PC-9 (cell line): Measurements from ENCODE around the gene RELCH. TPM values are rescaled to one million over a fixed set of nuclear protein-coding genes. Genes with fewer than 3 reads are reported as not detected.

Experiments
- BruUV-seq: library from RNA; stranded (reverse); fragments of 400-500 nt; replicated peaks from 2 replicates; lab custom pipeline; 2021; lab: Mats Ljungman, UMichigan
- CTCF ChIA-PET: fragments of 300-600 bp; sonication (Branson Sonifier 250); formaldehyde crosslinking; loops from one replicate; lab custom pipeline; 2022; ENCODE audit warnings: antibody characterized with exemption; lab: Charles Lee
- POLR2A ChIA-PET: fragments of 300-600 bp; sonication (Branson Sonifier 250); formaldehyde crosslinking; loops from one replicate; lab custom pipeline; 2022; ENCODE audit warnings: antibody characterized with exemption; ENCODE audit not compliant: unreplicated experiment; lab: Charles Lee
- DNase-seq, 2 experiments: peaks; one replicate each; pipeline versions ENCODE4 v3.0.0 to v3.0.0-alpha.2; 2015 to 2022; ENCODE audit warnings: mixed read lengths in 1 of 2
- H2AFZ ChIP-seq: fragments of 200-600 bp; sonication (generic); 2 replicates; pipeline ENCODE4 v1.8.1; 2017; ENCODE audit warnings: antibody characterized with exemption
- H3F3A ChIP-seq: fragments of 200-600 bp; sonication (generic); 2 replicates; pipeline ENCODE4 v1.8.1; 2017; ENCODE audit warnings: antibody characterized with exemption, mild to moderate bottlenecking, low read depth; ENCODE audit not compliant: insufficient read depth
- H3K27ac ChIP-seq: fragments of 200-600 bp; sonication (generic); 2 replicates; pipeline ENCODE4 v1.6.1; 2016; ENCODE audit warnings: mixed run types
- H3K27me3 ChIP-seq: fragments of 200-600 bp; sonication (generic); 2 replicates; pipeline ENCODE4 v1.6.1; 2016; ENCODE audit warnings: low read depth, mixed run types; ENCODE audit not compliant: insufficient read depth
- H3K36me3 ChIP-seq: fragments of 200-600 bp; sonication (generic); 2 replicates; pipeline ENCODE4 v1.6.1; 2016; ENCODE audit warnings: low read depth, mixed run types
- H3K4me1 ChIP-seq: fragments of 200-600 bp; sonication (generic); replicated peaks from 2 replicates; pipeline ENCODE4 v1.6.1; 2016; ENCODE audit warnings: mixed run types; ENCODE audit not compliant: insufficient read depth
- H3K4me2 ChIP-seq: fragments of 200-600 bp; sonication (generic); 2 replicates; pipeline ENCODE4 v1.6.1; 2017; ENCODE audit warnings: mixed run types
- H3K4me3 ChIP-seq: fragments of 200-600 bp; sonication (generic); 2 replicates; pipeline ENCODE4 v1.6.1; 2016; ENCODE audit warnings: mixed run types
- H3K79me2 ChIP-seq: fragments of 200-600 bp; sonication (generic); 2 replicates; pipeline ENCODE4 v1.6.1; 2017; ENCODE audit warnings: low read depth, mixed run types
- H3K9me2 ChIP-seq: fragments of 200-600 bp; sonication (generic); 2 replicates; pipeline ENCODE4 v1.8.1; 2017; ENCODE audit warnings: mild to moderate bottlenecking; ENCODE audit not compliant: insufficient read depth
- H3K9me3 ChIP-seq: fragments of 200-600 bp; sonication (generic); 2 replicates; pipeline ENCODE4 v1.8.1; 2016; ENCODE audit warnings: low read depth; ENCODE audit not compliant: insufficient read depth
- H4K20me1 ChIP-seq: fragments of 200-600 bp; sonication (generic); 2 replicates; pipeline ENCODE4 v1.8.1; 2017; ENCODE audit not compliant: insufficient read depth
- CTCF ChIP-seq: fragments of 200-600 bp; sonication (generic); conservative IDR thresholded peaks from 2 replicates; pipeline ENCODE4 v1.6.1; 2017; ENCODE audit warnings: mixed run types, antibody characterized with exemption, mild to moderate bottlenecking, moderate library complexity
- EZH2 ChIP-seq: fragments of 200-600 bp; sonication (generic); IDR thresholded peaks from 2 replicates; pipeline ENCODE4 v1.8.0; 2017; ENCODE audit warnings: antibody characterized with exemption, low read depth
- intact Hi-C: fragments of 100-400 bp; cut with micrococcal nuclease; formaldehyde crosslinking; loops from one replicate; pipeline ENCODE4 v1.10.0; 2022; ENCODE audit not compliant: unreplicated experiment
- total RNA-seq: library from RNA; stranded (reverse); gene quantifications from 2 replicates; pipeline ENCODE4 v1.2.3, GENCODE V29; 2021

RELCH gene
- total RNA-seq, 1 experiment from 2014 or later = 20.1 TPM

DNA sequence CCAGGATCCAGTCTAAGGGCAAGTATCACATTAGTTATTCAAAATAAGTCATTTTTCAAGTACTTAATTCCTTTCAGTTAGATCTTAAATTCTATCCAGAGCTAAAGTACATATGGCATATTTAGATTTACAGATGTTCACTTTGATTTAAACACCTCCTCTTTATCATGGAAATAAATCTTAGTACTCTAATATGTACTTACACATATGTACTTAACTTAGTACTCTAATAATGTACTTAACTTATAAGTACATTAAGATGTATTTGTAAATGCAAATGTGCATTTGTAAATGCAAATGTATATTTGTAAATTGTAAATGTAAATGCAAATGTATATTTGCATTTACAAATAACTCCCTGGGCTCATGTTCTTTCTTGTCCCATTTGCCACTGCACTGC is 14.8 kb upstream of the RELCH start:
- H3K27ac ChIP-seq = no peak overlapping the region
- peaks cover 5% of the 10 kb centered on the region; the same call in 1 of the 2 replicates for H3K9me2 ChIP-seq
- H3K4me1 ChIP-seq = no peaks in the 10 kb centered on the region
- intact Hi-C loops = no loop called here
- DNase-seq = no peak
- H3K27me3 ChIP-seq = no peaks in the 10 kb centered on the region
- ChIA-PET CTCF (no interaction called here), POLR2A (no interaction called here)
- H3K4me2 ChIP-seq = no peak overlapping the region
- no peaks in the 10 kb centered on the region for H4K20me1 ChIP-seq
- H3K9me3 ChIP-seq = no peaks in the 10 kb centered on the region
- H3K79me2 ChIP-seq = peaks cover 6% of the 10 kb centered on the region; the same call in 1 of the 2 replicates
- no peaks in the 10 kb centered on the region for H3K36me3 ChIP-seq
- H2AFZ ChIP-seq = no peak overlapping the region
- no TSS peak for BruUV-seq
- H3K4me3 ChIP-seq = no peak overlapping the region
- H3F3A ChIP-seq = no peaks in the 10 kb centered on the region
- no peak for TF ChIP-seq CTCF
- no peak for TF ChIP-seq EZH2

GRCh38 chr18:62175521-62175920 is 11.5 kb upstream of the RELCH start:
- Histone ChIP-seq H3K4me2 (no peak overlapping the region), H3F3A (no peaks in the 10 kb centered on the region), H3K4me3 (no peak overlapping the region), H2AFZ (no peak overlapping the region), H3K27me3 (no peaks in the 10 kb centered on the region), H3K4me1 (no peaks in the 10 kb centered on the region), H3K9me2 (peaks cover 5% of the 10 kb centered on the region; the same call in 1 of the 2 replicates), H3K9me3 (no peaks in the 10 kb centered on the region), H3K27ac (no peak overlapping the region), H4K20me1 (no peaks in the 10 kb centered on the region), H3K79me2 (peaks cover 11% of the 10 kb centered on the region; the same call in 1 of the 2 replicates), H3K36me3 (no peaks in the 10 kb centered on the region)
- intact Hi-C loops = no loop called here
- CTCF ChIA-PET = no interaction called here
- BruUV-seq = no TSS peak
- no peak for DNase-seq
- no peak for TF ChIP-seq CTCF
- TF ChIP-seq EZH2 = no peak
- POLR2A ChIA-PET = no interaction called here

- POLR2A ChIA-PET = no interaction called here
- H3K27ac ChIP-seq = no peak overlapping the region
- H4K20me1 ChIP-seq = no peaks in the 10 kb centered on the region
- TF ChIP-seq CTCF = no peak
- no peak for TF ChIP-seq EZH2
- no peak for DNase-seq
- peaks cover 5% of the 10 kb centered on the region; the same call in 1 of the 2 replicates for H3K9me2 ChIP-seq
- no peaks in the 10 kb centered on the region for H3K27me3 ChIP-seq
- no peaks in the 10 kb centered on the region for H3K9me3 ChIP-seq
- no peaks in the 10 kb centered on the region for H3K4me1 ChIP-seq
- no peak overlapping the region for H3K4me3 ChIP-seq
- intact Hi-C loops = no loop called here
- CTCF ChIA-PET = no interaction called here
- H3K4me2 ChIP-seq = no peak overlapping the region
- no TSS peak for BruUV-seq
- H3F3A ChIP-seq = no peaks in the 10 kb centered on the region
- H2AFZ ChIP-seq = no peak overlapping the region
- H3K36me3 ChIP-seq = no peaks in the 10 kb centered on the region
- peaks cover 11% of the 10 kb centered on the region; the same call in 1 of the 2 replicates for H3K79me2 ChIP-seq
Observed at GRCh38 chr18:62177271-62177670, 9.8 kb upstream of the RELCH start.
